Renal cortical epithelial cell (primary cell): ENCODE measurements around the gene SELPLG. TPM values are rescaled to one million over a fixed set of nuclear protein-coding genes. Genes with fewer than 3 reads are reported as not detected.
A peak's percentile ranks its signal among the peaks of the same experiment; 100 is the strongest.
"Not testable (repeated sequence)": the region's sequence is repeated elsewhere in the genome, so short reads cannot be mapped to it uniquely, and the experiment has no call there.

Experiments
- DNase-seq: peaks from one replicate; pipeline ENCODE4 v3.0.0-alpha.2; 2011; ENCODE audit warnings: low read depth
- total RNA-seq: library from RNA; depleted of rRNA; stranded (reverse); fragments of >200 nt; gene quantifications from 2 replicates; pipeline ENCODE4 v1.2.3, GENCODE V29; 2014

Gene SELPLG
- 0.35 and 2.3 TPM in 2 replicates for total RNA-seq

GRCh38 chr12:108633534-108634248, at the start of gene SELPLG:
Gene SELPLG, minus strand, starts transcription at chr12:108633894. Its CDS starts 9,587 bp downstream, at chr12:108624307.
- no peak for DNase-seq

GRCh38 chr12:108681317-108681716, 47.6 kb upstream of the SELPLG start:
- no peak for DNase-seq

- no peak for DNase-seq
Observed at GRCh38 chr12:108679106-108679681, 45.5 kb upstream of the SELPLG start.

- no peak for DNase-seq
Observed at GRCh38 chr12:108678104-108678730, 44.5 kb upstream of the SELPLG start.

GRCh38 chr12:108677381-108677780, 43.7 kb upstream of the SELPLG start:
- no peak for DNase-seq

GRCh38 chr12:108676707-108677106, 43.0 kb upstream of the SELPLG start:
- DNase-seq, result no peak

GRCh38 chr12:108675792-108676191, 42.1 kb upstream of the SELPLG start:
- no peak for DNase-seq

- no peak for DNase-seq
Observed at GRCh38 chr12:108672054-108672453, 38.4 kb upstream of the SELPLG start.

GRCh38 chr12:108671110-108671509, 37.4 kb upstream of the SELPLG start:
- DNase-seq, result no peak

GRCh38 chr12:108670066-108670631, 36.5 kb upstream of the SELPLG start:
- no peak for DNase-seq

- DNase-seq, result peak; percentile 17
Observed at GRCh38 chr12:108668542-108668941, 34.8 kb upstream of the SELPLG start.

GRCh38 chr12:108668063-108668462, 34.4 kb upstream of the SELPLG start:
- DNase-seq, result no peak

- no peak for DNase-seq
Observed at GRCh38 chr12:108667349-108667748, 33.7 kb upstream of the SELPLG start.

- DNase-seq, result no peak
Observed at GRCh38 chr12:108666401-108666881, 32.7 kb upstream of the SELPLG start.

GRCh38 chr12:108665608-108666202, 32.0 kb upstream of the SELPLG start:
- DNase-seq, result no peak

- peak; percentile 96 for DNase-seq
Observed at GRCh38 chr12:108664338-108665258, 30.9 kb upstream of the SELPLG start.

- DNase-seq, result no peak
Observed at GRCh38 chr12:108663324-108664015, 29.8 kb upstream of the SELPLG start.

GRCh38 chr12:108658115-108658514, 24.4 kb upstream of the SELPLG start:
- not testable (repeated sequence) for DNase-seq

GRCh38 chr12:108657130-108657745, 23.5 kb upstream of the SELPLG start:
- no peak for DNase-seq

- not testable (repeated sequence) for DNase-seq
Observed at GRCh38 chr12:108656247-108656646, 22.6 kb upstream of the SELPLG start.
